Measurements from ENCODE around the gene CX3CR1. TPM values are rescaled to one million over a fixed set of nuclear protein-coding genes. Genes with fewer than 3 reads are reported as not detected.
A peak's percentile ranks its signal among the peaks of the same experiment; 100 is the strongest.

The CX3CR1 gene
- total and polyA plus RNA-seq, 4 experiments from 2014 or later: 0.29 to 3.7 (median 0.96) TPM

- Histone ChIP-seq H3K27me3 (ENCODE audit: insufficient read depth, low read length) (no peaks in the 10 kb centered on the region), H3K4me3 (ENCODE audit: low read length in 2 of 2) (no peak overlapping the region), H3K36me3 (ENCODE audit: insufficient read depth, low read length) (no peaks in the 10 kb centered on the region), H3K4me1 (ENCODE audit: insufficient read depth, low read length) (no peaks in the 10 kb centered on the region), H3K27ac (ENCODE audit: low read depth, low read length) (no peak overlapping the region), H3K9me3 (ENCODE audit: control insufficient read depth in 1 of 2, low read length in 2 of 2) (no peaks in the 10 kb centered on the region)
- ChIA-PET POLR2A (ENCODE audit: partially characterized antibody) (no interaction called here), CTCF (ENCODE audit: partially characterized antibody) (interaction anchor here (1.0 to 2.4 kb wide), 4 partner anchors 13 to 71 kb away, joined by 3 to 6 read pairs (median 5); no protein-coding TSS in a partner anchor)
- Mint-ChIP-seq H3K9me3 (peaks cover 0 to 1% (median 0%) of the 10 kb centered on the region in 8 donors), H3K36me3 (no peaks in the 10 kb centered on the region), H3K27me3 (peaks cover 1 to 11% of the 10 kb centered on the region in 2 donors), H3K27ac (peak overlapping the region in 1 of 7 donors; percentile 69), H3K4me3 (no peak overlapping the region), H3K4me1 (peaks cover 0 to 12% (median 6%) of the 10 kb centered on the region in 4 donors)
- intact Hi-C loops (cut with micrococcal nuclease): no loop called here
- DNase-seq: no peak
Measured at GRCh38 chr3:39220407-39221140, 59.3 kb downstream of the CX3CR1 start.

GRCh38 chr3:39219702-39220101 lies 60.1 kb downstream of the CX3CR1 start:
- no peaks in the 10 kb centered on the region for H3K4me1 ChIP-seq (ENCODE audit: insufficient read depth, low read length)
- CTCF ChIA-PET (ENCODE audit: partially characterized antibody): interaction anchor here (2.4 kb wide), 1 partner anchor 72 kb away, joined by 6 read pairs; no protein-coding TSS in a partner anchor
- H3K36me3 ChIP-seq (ENCODE audit: insufficient read depth, low read length): no peaks in the 10 kb centered on the region
- intact Hi-C loops (cut with micrococcal nuclease): no loop called here
- H3K9me3 Mint-ChIP-seq: peaks cover 0 to 1% (median 0%) of the 10 kb centered on the region in 8 donors
- H3K27me3 ChIP-seq (ENCODE audit: insufficient read depth, low read length): no peaks in the 10 kb centered on the region
- peaks cover 0 to 12% (median 6%) of the 10 kb centered on the region in 4 donors for H3K4me1 Mint-ChIP-seq
- H3K27ac Mint-ChIP-seq: no peak overlapping the region
- H3K4me3 Mint-ChIP-seq: no peak overlapping the region
- H3K27me3 Mint-ChIP-seq: peaks cover 1 to 11% of the 10 kb centered on the region in 2 donors
- POLR2A ChIA-PET (ENCODE audit: partially characterized antibody): no interaction called here
- H3K27ac ChIP-seq (ENCODE audit: low read depth, low read length): no peak overlapping the region
- H3K9me3 ChIP-seq (ENCODE audit: control insufficient read depth in 1 of 2, low read length in 2 of 2): no peaks in the 10 kb centered on the region
- H3K4me3 ChIP-seq (ENCODE audit: low read length in 2 of 2): no peak overlapping the region
- no peak for DNase-seq
- no peaks in the 10 kb centered on the region for H3K36me3 Mint-ChIP-seq

GRCh38 chr3:39216176-39216790 lies 63.6 kb downstream of the CX3CR1 start:
- Histone ChIP-seq H3K27me3 (ENCODE audit: insufficient read depth, low read length) (no peaks in the 10 kb centered on the region), H3K27ac (ENCODE audit: low read depth, low read length) (no peak overlapping the region), H3K9me3 (ENCODE audit: control insufficient read depth in 1 of 2, low read length in 2 of 2) (no peaks in the 10 kb centered on the region), H3K36me3 (ENCODE audit: insufficient read depth, low read length) (no peaks in the 10 kb centered on the region), H3K4me1 (ENCODE audit: insufficient read depth, low read length) (no peaks in the 10 kb centered on the region), H3K4me3 (ENCODE audit: low read length in 2 of 2) (no peak overlapping the region)
- H3K27ac Mint-ChIP-seq: peak overlapping the region in 1 of 7 donors; percentile 2
- no peak for DNase-seq
- POLR2A ChIA-PET (ENCODE audit: partially characterized antibody): interaction anchor here (0.8 to 2.4 kb wide), 2 partner anchors 11 to 313 kb away, joined by 3 to 5 read pairs; no protein-coding TSS in a partner anchor
- H3K27me3 Mint-ChIP-seq: peaks cover 1 to 8% of the 10 kb centered on the region in 2 donors
- intact Hi-C loops (cut with micrococcal nuclease): no loop called here
- H3K9me3 Mint-ChIP-seq: no peaks in the 10 kb centered on the region
- CTCF ChIA-PET (ENCODE audit: partially characterized antibody): interaction anchor here (1.1 to 2.3 kb wide), 4 partner anchors 8 to 75 kb away, joined by 4 to 8 read pairs (median 6); no protein-coding TSS in a partner anchor
- no peak overlapping the region for H3K4me3 Mint-ChIP-seq
- H3K36me3 Mint-ChIP-seq: no peaks in the 10 kb centered on the region
- peaks cover 0 to 6% (median 5%) of the 10 kb centered on the region in 4 donors for H3K4me1 Mint-ChIP-seq

- no peaks in the 10 kb centered on the region for H3K36me3 Mint-ChIP-seq
- peaks cover 0 to under 1% of the 10 kb centered on the region in 2 donors for H3K27me3 Mint-ChIP-seq
- peaks cover 7% of the 10 kb centered on the region for H3K4me1 ChIP-seq (ENCODE audit: insufficient read depth, low read length)
- no peaks in the 10 kb centered on the region for H3K9me3 Mint-ChIP-seq
- ChIA-PET POLR2A (ENCODE audit: partially characterized antibody) (no interaction called here), CTCF (ENCODE audit: partially characterized antibody) (interaction anchor here (0.8 to 6.3 kb wide), 3 partner anchors 74 to 77 kb away, joined by 3 to 42 read pairs (median 4); no protein-coding TSS in a partner anchor)
- no peaks in the 10 kb centered on the region for H3K27me3 ChIP-seq (ENCODE audit: insufficient read depth, low read length)
- H3K4me3 ChIP-seq (ENCODE audit: low read length in 2 of 2): no peak overlapping the region
- H3K27ac Mint-ChIP-seq: no peak overlapping the region
- no peak overlapping the region for H3K27ac ChIP-seq (ENCODE audit: low read depth, low read length)
- DNase-seq: no peak
- peaks cover 0 to 6% (median 3%) of the 10 kb centered on the region in 4 donors for H3K4me1 Mint-ChIP-seq
- intact Hi-C loops (cut with micrococcal nuclease): no loop called here
- no peaks in the 10 kb centered on the region for H3K36me3 ChIP-seq (ENCODE audit: insufficient read depth, low read length)
- H3K9me3 ChIP-seq (ENCODE audit: control insufficient read depth in 1 of 2, low read length in 2 of 2): no peaks in the 10 kb centered on the region
- no peak overlapping the region for H3K4me3 Mint-ChIP-seq
Measured at GRCh38 chr3:39213613-39214012, 66.2 kb downstream of the CX3CR1 start.

Other genes with a start within 250 kb of the CX3CR1 start
- gene SCN11A, start 228.1 kb downstream of the CX3CR1 start, total RNA-seq: under 1 TPM; 0.08 to 0.15 TPM
- gene SCN11A, start 228.1 kb downstream of the CX3CR1 start, polyA plus RNA-seq: not detected
- 10 to 100 TPM; 59.4 to 69.8 TPM for gene WDR48, start 228.0 kb downstream of the CX3CR1 start, total RNA-seq
- gene WDR48, start 228.0 kb downstream of the CX3CR1 start, polyA plus RNA-seq: 10 to 100 TPM; 32.6 to 48.1 TPM
- 10 to 100 TPM; 57.1 to 58.4 TPM for gene GORASP1, start 172.4 kb downstream of the CX3CR1 start, total RNA-seq
- gene GORASP1, start 172.4 kb downstream of the CX3CR1 start, polyA plus RNA-seq: 10 to 100 TPM; 21.5 to 22.1 TPM
- 1 to 10 TPM; 3.0 to 3.9 TPM for gene TTC21A, start 172.4 kb downstream of the CX3CR1 start, total RNA-seq
- gene TTC21A, start 172.4 kb downstream of the CX3CR1 start, polyA plus RNA-seq: 1 to 10 TPM in 1 of 2 donors, not detected in 1; 1.1 TPM
- 10 to 100 TPM; 14.9 to 15.3 TPM for gene CSRNP1, start 126.4 kb downstream of the CX3CR1 start, total RNA-seq
- 10 to 100 TPM; 22.5 to 89.7 TPM for gene CSRNP1, start 126.4 kb downstream of the CX3CR1 start, polyA plus RNA-seq
- gene XIRP1, start 87.4 kb downstream of the CX3CR1 start, total RNA-seq: not detected
- under 1 TPM in 1 of 2 donors, not detected in 1; 0.03 TPM for gene XIRP1, start 87.4 kb downstream of the CX3CR1 start, polyA plus RNA-seq
- gene CCR8, start 49.7 kb upstream of the CX3CR1 start, total RNA-seq: 1 to 10 TPM; 5.3 to 6.9 TPM
- 10 to 100 TPM in 1 of 2 donors, 1 to 10 TPM in 1; 5.6 to 12.3 TPM for gene CCR8, start 49.7 kb upstream of the CX3CR1 start, polyA plus RNA-seq
- gene SLC25A38, start 103.3 kb upstream of the CX3CR1 start, total RNA-seq: 10 to 100 TPM; 46.0 to 53.5 TPM
- 10 to 100 TPM; 44.5 to 55.5 TPM for gene SLC25A38, start 103.3 kb upstream of the CX3CR1 start, polyA plus RNA-seq
- gene RPSA, start 126.7 kb upstream of the CX3CR1 start, total RNA-seq: 1,000 to 10,000 TPM; 1,582 to 1,688 TPM
- gene RPSA, start 126.7 kb upstream of the CX3CR1 start, polyA plus RNA-seq: 1,000 to 10,000 TPM; 1,062 to 1,312 TPM
- gene MOBP, start 187.6 kb upstream of the CX3CR1 start, total RNA-seq: not detected
- gene MOBP, start 187.6 kb upstream of the CX3CR1 start, polyA plus RNA-seq: not detected